Measurements from ENCODE around the gene SLC35B3. TPM values are rescaled to one million over a fixed set of nuclear protein-coding genes. Genes with fewer than 3 reads are reported as not detected.
"Not testable (repeated sequence)": the region's sequence is repeated elsewhere in the genome, so short reads cannot be mapped to it uniquely, and the experiment has no call there.

SLC35B3 gene
- total RNA-seq, 2 experiments from 2014 or later, result 10.8 to 12.3 TPM

DNA sequence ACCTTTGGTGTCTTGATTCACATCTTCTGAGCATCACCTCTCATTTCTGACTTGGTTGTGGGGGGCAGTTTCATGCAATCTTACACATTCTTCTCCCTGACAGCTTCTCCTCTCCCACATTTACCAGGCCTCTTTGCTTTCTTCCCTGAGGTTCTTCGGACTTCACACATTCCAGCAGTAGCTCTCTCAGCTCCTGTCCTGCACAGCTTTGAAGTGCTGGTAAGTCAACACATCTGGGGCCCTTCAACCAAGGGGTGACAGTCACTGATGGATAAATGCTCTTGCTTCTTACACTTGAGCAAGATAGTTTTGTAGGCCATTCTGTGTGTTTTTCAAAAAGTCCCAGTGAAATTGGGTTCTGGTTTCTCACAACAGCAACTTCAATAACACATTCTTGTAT lies 2.5 kb upstream of the SLC35B3 start:
- DNase-seq, result no peak
- Mint-ChIP-seq H3K4me3 (no peak overlapping the region), H3K27me3 (no peaks in the 10 kb centered on the region), H3K27ac (no peak overlapping the region), H3K4me1 (peaks cover 26% of the 10 kb centered on the region), H3K9me3 (no peaks in the 10 kb centered on the region), H3K36me3 (ENCODE audit: low read depth) (peaks cover 14% of the 10 kb centered on the region)
- CTCF ChIA-PET, result no interaction called here
- POLR2A ChIA-PET, result no interaction called here

DNA sequence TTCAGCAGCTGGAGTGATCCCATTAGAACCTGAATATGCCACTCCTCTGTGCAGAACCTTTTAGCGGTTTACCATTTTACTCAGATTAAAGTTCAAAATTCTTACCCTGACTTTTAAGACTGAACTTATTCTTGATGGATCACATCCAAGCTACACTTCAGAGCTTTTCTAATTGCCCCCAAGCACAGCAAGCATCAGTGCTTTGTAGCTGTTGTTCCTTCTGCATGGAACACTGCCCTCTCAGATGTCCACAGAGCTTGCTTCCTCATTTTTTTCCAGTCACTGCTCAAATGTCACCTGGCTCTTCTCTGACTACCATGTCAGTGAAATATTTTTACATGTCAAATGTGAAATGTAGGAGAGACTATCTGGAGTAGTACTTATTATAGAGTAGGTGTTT lies 1.6 kb upstream of the SLC35B3 start:
- H3K4me1 Mint-ChIP-seq, result peaks cover 31% of the 10 kb centered on the region
- H3K27ac Mint-ChIP-seq, result no peak overlapping the region
- no peaks in the 10 kb centered on the region for H3K9me3 Mint-ChIP-seq
- ChIA-PET CTCF (no interaction called here), POLR2A (no interaction called here)
- H3K27me3 Mint-ChIP-seq, result no peaks in the 10 kb centered on the region
- H3K36me3 Mint-ChIP-seq (ENCODE audit: low read depth), result peaks cover 19% of the 10 kb centered on the region
- no peak for DNase-seq
- H3K4me3 Mint-ChIP-seq, result no peak overlapping the region

DNA sequence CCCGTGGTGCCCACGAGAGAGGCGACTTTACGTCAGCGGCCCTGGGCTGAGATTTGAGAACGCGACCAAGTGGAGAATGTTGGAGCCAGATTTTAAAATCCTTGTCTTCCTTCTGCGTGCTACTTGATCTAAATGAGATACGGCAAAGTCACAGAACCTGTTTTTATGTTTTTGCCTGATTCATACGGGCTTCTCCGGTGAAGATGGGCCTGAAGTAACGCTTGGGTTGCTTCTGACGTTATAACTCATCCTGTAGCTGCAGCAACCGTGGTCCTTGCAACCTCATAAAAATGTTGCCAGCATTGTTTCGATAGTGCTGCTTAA lies 462 bp upstream of the SLC35B3 start:
- H3K9me3 Mint-ChIP-seq, result no peaks in the 10 kb centered on the region
- peak overlapping the region; percentile 83 for H3K27ac Mint-ChIP-seq
- ChIA-PET POLR2A (interaction anchor here (1.3 to 1.4 kb wide), 3 partner anchors 17 to 371 kb away, joined by 3 to 5 read pairs (median 4); partner anchors contain the start of gene EEF1E1), CTCF (no interaction called here)
- H3K4me3 Mint-ChIP-seq, result peak overlapping the region; percentile 91
- no peak for DNase-seq
- H3K4me1 Mint-ChIP-seq, result peaks cover 31% of the 10 kb centered on the region
- peaks cover 25% of the 10 kb centered on the region for H3K36me3 Mint-ChIP-seq (ENCODE audit: low read depth)
- no peaks in the 10 kb centered on the region for H3K27me3 Mint-ChIP-seq

DNA sequence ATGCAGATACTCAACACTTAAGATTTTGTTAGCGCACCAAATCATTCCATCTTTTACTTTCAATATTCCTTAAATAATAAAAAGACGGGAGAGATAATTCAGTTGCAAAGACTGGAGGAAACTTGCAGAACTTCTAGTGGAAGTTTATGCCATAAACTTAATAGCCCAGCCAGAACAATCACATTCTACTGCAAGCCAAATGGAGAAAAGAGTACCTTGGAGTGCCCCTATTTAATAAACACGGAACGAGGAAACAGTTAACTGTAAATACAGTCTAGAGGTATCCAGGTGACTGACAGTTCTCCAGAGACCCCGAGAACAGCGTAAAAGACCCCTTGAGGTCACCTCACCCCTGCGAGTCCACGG lies 635 bp downstream of the SLC35B3 start:
- DNase-seq, result no peak
- POLR2A ChIA-PET, result interaction anchor here (1.4 kb wide), 1 partner anchor 370 kb away, joined by 5 read pairs; no protein-coding TSS in a partner anchor
- Mint-ChIP-seq H3K4me1 (peaks cover 31% of the 10 kb centered on the region), H3K4me3 (peak overlapping the region; percentile 91), H3K27me3 (no peaks in the 10 kb centered on the region), H3K9me3 (no peaks in the 10 kb centered on the region), H3K27ac (peak overlapping the region; percentile 83), H3K36me3 (ENCODE audit: low read depth) (peaks cover 29% of the 10 kb centered on the region)
- CTCF ChIA-PET, result no interaction called here

DNA sequence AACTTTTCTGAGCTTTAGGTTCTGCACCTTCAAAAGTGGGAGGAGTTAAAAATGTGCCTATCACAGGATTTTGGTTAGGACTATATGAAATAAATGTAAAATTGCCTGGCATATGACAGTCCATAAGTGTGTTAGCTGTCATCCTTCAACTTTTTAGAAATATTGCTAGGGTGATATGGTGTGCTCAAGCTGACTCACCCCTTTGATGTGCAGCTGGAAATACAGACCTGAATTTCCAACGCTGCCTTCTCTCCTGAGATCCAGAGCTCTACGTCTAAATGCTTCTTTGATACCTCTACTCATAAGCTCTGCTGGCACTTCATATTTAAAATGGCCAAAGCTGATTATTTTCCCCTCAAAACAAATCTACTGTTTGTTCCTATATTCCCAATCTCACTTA lies 2.7 kb downstream of the SLC35B3 start:
- CTCF ChIA-PET, result no interaction called here
- H3K9me3 Mint-ChIP-seq, result no peaks in the 10 kb centered on the region
- no peak overlapping the region for H3K27ac Mint-ChIP-seq
- peaks cover 36% of the 10 kb centered on the region for H3K36me3 Mint-ChIP-seq (ENCODE audit: low read depth)
- H3K4me3 Mint-ChIP-seq, result no peak overlapping the region
- peaks cover 31% of the 10 kb centered on the region for H3K4me1 Mint-ChIP-seq
- no peak for DNase-seq
- POLR2A ChIA-PET, result no interaction called here
- H3K27me3 Mint-ChIP-seq, result no peaks in the 10 kb centered on the region

DNA sequence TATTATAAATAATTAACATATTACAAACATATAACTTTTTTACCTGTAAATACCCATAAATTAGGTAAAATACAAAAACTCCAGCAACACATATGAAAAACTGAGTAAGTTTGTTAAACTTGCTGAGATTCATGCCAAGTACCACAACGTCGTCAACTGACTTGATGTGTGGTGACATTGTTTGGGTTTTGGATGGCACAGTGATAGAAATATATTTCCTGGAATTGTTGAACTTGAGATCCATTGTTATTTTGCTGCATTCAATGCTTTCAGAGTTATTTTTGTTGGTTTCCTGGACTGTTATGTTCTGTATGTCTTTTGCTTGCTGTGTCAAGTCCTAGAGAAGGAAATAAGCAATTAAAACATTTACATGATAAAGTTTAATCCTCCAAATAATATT lies 5.5 kb downstream of the SLC35B3 start:
- Mint-ChIP-seq H3K4me1 (peaks cover 20% of the 10 kb centered on the region), H3K27me3 (no peaks in the 10 kb centered on the region), H3K27ac (no peak overlapping the region), H3K4me3 (no peak overlapping the region), H3K9me3 (no peaks in the 10 kb centered on the region), H3K36me3 (ENCODE audit: low read depth) (peaks cover 53% of the 10 kb centered on the region)
- ChIA-PET CTCF (interaction anchor here (1.0 kb wide), 1 partner anchor 707 kb away, joined by 3 read pairs; no protein-coding TSS in a partner anchor), POLR2A (no interaction called here)
- no peak for DNase-seq

DNA sequence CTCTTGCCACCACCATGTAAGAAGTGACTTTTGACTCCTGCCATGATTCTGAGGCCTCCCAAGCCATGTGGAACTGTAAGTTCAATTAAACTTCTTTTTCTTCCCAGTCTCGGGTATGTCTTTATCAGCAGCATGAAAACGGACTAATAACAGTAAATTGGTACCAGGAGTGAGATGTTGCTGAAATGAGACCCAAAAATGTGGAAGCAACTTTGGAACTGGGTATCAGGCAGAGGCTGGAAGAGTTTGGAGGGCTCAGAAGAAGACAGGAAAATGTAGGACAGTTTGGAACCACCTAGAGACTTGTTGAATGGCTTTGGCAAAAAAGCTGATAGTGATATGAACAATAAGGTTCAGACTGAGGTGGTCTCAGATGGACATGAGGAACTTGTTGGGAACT lies 8.8 kb downstream of the SLC35B3 start:
- H3K4me1 Mint-ChIP-seq, H3K4me3 Mint-ChIP-seq, H3K27me3 Mint-ChIP-seq, H3K27ac Mint-ChIP-seq, DNase-seq, POLR2A ChIA-PET, H3K9me3 Mint-ChIP-seq, CTCF ChIA-PET: not testable (repeated sequence)
- H3K36me3 Mint-ChIP-seq (ENCODE audit: low read depth), result peaks cover 42% of the 10 kb centered on the region

DNA sequence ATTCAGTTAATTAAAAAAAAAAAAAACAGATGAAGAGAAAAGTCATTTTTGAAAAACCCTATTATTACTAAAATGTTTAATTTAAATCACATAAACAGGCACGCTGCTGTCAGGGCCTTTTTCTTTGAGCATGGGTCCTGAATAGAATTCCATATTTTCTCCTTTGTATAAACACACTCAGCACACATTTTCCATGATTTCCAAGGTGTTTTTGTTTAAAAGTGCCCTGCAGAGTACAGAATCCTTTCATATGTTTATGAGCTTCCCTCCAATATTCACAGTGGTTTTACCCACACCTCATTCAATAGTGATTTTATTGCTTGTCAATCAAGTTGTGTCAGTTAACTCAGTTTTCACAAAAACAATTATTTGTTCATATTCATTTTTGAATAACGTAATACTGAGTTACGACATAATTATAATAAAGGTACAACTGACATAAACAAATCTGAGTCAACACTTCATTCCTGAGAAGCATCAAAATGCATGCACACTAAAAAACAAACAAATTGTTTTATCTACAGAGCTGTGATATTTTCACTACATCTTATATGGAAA lies 15.2 kb downstream of the SLC35B3 start:
- Mint-ChIP-seq H3K27ac (no peak overlapping the region), H3K4me1 (no peaks in the 10 kb centered on the region), H3K27me3 (no peaks in the 10 kb centered on the region), H3K36me3 (ENCODE audit: low read depth) (peaks cover 44% of the 10 kb centered on the region), H3K9me3 (no peaks in the 10 kb centered on the region), H3K4me3 (no peak overlapping the region)
- ChIA-PET POLR2A (no interaction called here), CTCF (no interaction called here)
- DNase-seq, result no peak

DNA sequence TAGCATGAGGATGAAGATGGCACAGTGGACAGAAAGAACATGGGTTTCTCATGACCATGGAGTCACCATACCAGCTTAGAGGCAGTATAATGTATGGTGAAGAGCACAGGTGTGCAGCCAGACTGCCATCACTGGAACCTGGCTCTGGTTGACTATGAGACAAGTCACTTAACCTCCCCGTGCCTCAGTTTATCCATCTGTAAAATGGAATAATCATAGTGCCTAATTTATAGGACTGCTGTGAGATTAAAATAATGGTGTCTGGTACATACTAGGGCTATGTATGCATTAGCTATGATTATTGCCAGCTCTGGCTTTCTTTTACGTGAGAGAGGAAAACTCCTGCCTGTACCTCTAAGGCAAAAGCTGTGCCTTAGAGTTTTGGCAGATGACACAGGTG lies 19.4 kb downstream of the SLC35B3 start:
- Mint-ChIP-seq H3K4me3 (no peak overlapping the region), H3K27me3 (no peaks in the 10 kb centered on the region), H3K4me1 (no peaks in the 10 kb centered on the region), H3K36me3 (ENCODE audit: low read depth) (peaks cover 51% of the 10 kb centered on the region), H3K27ac (no peak overlapping the region), H3K9me3 (no peaks in the 10 kb centered on the region)
- ChIA-PET CTCF (no interaction called here), POLR2A (no interaction called here)
- DNase-seq, result no peak

DNA sequence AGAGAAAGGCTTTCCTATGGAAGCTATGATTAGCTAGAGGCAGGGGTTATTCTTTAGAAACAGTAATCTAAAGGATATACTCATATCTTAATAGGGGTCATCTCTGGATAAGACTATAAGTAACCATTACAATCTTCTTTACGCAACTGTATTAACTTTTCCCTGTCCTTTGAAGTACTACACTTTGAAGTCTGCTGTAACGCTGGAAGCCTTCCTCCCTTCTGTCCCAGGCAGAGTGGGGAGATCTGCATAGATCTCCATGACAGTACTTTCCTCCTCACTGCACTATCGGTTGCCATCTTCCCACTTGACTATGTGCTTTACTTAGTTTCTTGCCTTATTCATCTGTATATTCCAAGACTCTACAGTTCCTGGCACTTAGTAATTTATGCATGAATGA lies 20.1 kb downstream of the SLC35B3 start:
- Mint-ChIP-seq H3K9me3 (no peaks in the 10 kb centered on the region), H3K27me3 (no peaks in the 10 kb centered on the region), H3K4me3 (no peak overlapping the region), H3K36me3 (ENCODE audit: low read depth) (peaks cover 51% of the 10 kb centered on the region), H3K4me1 (no peaks in the 10 kb centered on the region), H3K27ac (no peak overlapping the region)
- ChIA-PET POLR2A (no interaction called here), CTCF (no interaction called here)
- no peak for DNase-seq

DNA sequence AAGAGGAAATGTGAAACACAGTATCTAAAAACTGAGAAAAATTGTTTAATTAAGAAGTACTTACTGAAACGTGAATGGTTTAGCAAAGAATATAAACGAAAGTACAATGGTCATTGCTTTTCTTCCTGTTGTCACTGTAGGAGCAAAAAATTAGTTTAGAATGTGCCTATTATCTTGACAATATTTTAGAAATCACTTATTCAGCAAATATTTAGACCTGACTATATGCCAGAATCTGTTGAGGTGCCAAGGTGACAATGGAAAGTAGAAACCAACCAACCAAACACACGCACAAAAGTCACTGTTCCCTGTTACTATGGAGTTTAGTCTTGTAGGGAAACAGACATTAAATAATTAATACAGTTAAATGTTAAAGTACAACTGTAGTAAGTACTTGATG lies 20.5 kb downstream of the SLC35B3 start:
- no peaks in the 10 kb centered on the region for H3K27me3 Mint-ChIP-seq
- DNase-seq, result no peak
- no peaks in the 10 kb centered on the region for H3K9me3 Mint-ChIP-seq
- no peak overlapping the region for H3K4me3 Mint-ChIP-seq
- ChIA-PET POLR2A (no interaction called here), CTCF (no interaction called here)
- no peak overlapping the region for H3K27ac Mint-ChIP-seq
- H3K36me3 Mint-ChIP-seq (ENCODE audit: low read depth), result peaks cover 52% of the 10 kb centered on the region
- H3K4me1 Mint-ChIP-seq, result no peaks in the 10 kb centered on the region

DNA sequence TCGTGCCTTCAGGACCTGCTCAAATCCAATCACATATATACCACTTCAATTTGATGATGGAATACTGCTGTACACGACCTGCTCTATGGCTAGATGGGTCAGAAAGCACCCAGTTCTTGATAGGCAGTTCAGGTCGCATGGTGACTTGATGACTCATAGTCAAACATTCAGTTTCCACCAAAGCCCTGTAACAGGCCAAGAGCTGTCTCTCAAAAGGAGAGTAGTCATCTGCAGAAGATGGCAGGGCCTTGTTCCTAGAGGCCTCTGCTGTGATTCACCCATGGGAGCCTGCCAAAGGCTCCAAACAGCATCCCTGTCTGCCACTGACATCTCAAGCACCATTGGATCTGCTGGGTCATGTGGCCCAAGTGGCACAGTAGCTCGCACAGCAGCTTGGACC lies 29.4 kb downstream of the SLC35B3 start:
- CTCF ChIA-PET, DNase-seq, H3K4me1 Mint-ChIP-seq, H3K27me3 Mint-ChIP-seq, H3K4me3 Mint-ChIP-seq, H3K9me3 Mint-ChIP-seq, H3K27ac Mint-ChIP-seq, POLR2A ChIA-PET: not testable (repeated sequence)
- H3K36me3 Mint-ChIP-seq (ENCODE audit: low read depth), result peaks cover 18% of the 10 kb centered on the region

DNA sequence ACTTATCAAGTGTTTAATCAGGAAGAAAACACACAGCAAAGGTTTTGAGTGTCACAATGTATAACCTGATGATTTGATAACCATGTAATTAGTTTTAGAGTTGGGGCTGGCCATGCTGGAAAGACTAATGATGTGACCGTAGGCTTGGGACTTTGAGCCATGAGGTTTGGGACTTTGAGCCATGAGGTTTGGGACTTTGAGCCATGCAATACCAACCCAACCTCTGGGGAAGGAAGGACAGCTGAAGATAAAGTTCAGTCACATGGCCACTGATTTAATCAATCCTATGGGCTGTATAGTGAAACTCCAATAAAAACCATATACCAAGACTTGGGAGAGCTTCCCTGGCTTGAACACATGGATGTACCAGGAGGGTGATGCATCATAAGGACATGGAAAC lies 32.8 kb downstream of the SLC35B3 start:
- POLR2A ChIA-PET, result no interaction called here
- Mint-ChIP-seq H3K9me3 (peaks cover 2% of the 10 kb centered on the region), H3K27me3 (no peaks in the 10 kb centered on the region), H3K4me1 (no peaks in the 10 kb centered on the region), H3K27ac (no peak overlapping the region), H3K4me3 (no peak overlapping the region), H3K36me3 (ENCODE audit: low read depth) (no peaks in the 10 kb centered on the region)
- DNase-seq, result no peak
- CTCF ChIA-PET, result no interaction called here

DNA sequence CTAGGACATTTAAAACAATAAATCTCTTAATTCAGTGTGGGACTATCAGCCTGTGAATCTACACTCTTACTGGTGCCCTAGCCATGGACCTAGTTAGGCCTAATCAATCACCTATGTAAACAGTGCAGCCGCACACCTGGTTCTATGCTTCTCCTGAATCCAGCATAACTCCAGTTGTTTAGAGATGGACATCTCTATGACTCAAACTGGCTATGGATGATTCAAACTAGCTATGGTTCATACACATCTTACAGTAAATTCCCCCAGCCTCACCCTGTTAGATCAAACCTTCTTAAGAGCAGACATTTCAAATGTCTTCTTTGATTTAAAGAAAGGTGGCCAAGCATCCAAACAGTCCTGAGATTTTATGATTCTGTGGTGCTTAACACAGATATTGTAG lies 34.7 kb downstream of the SLC35B3 start:
- Mint-ChIP-seq H3K27me3 (no peaks in the 10 kb centered on the region), H3K36me3 (ENCODE audit: low read depth) (no peaks in the 10 kb centered on the region), H3K9me3 (no peaks in the 10 kb centered on the region), H3K27ac (no peak overlapping the region), H3K4me1 (no peaks in the 10 kb centered on the region), H3K4me3 (no peak overlapping the region)
- ChIA-PET POLR2A (no interaction called here), CTCF (no interaction called here)
- DNase-seq, result no peak

DNA sequence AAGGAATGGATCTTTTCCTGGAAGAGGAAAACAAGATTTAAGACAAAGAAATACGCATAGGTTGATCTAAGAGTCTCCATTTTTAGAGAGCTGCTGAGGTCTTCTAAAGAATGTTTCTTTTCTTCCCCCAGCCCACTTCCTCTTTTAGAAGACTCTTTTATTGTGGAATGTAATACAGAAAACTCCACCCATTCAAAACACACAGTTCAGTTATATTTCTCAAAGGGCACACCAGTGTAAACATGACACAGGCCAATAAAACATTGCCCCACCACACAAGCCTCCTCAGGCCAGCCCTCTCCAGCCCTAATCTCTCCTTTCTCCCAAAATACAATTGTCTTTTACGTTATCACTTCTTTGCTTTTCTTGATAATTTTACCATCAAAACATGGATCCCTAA lies 42.8 kb downstream of the SLC35B3 start:
- H3K9me3 Mint-ChIP-seq, result no peaks in the 10 kb centered on the region
- H3K36me3 Mint-ChIP-seq (ENCODE audit: low read depth), result no peaks in the 10 kb centered on the region
- H3K4me3 Mint-ChIP-seq, result no peak overlapping the region
- H3K27me3 Mint-ChIP-seq, result no peaks in the 10 kb centered on the region
- H3K4me1 Mint-ChIP-seq, result peaks cover 4% of the 10 kb centered on the region
- H3K27ac Mint-ChIP-seq, result no peak overlapping the region
- CTCF ChIA-PET, result no interaction called here
- POLR2A ChIA-PET, result no interaction called here
- no peak for DNase-seq
